HG03066 (cell line): ENCODE data around the gene UNC5A.

Source experiments
- ATAC-seq: cut with Tn5 transposase; IDR thresholded peaks from one replicate; pipeline ENCODE4 v1.9.1; 2021; ENCODE audit warnings: low read depth; ENCODE audit not compliant: unreplicated experiment

The UNC5A gene

GRCh38 chr5:176781638-176782570, 28.5 kb upstream of the UNC5A start:
- no peak for ATAC-seq

GRCh38 chr5:176784218-176785165, 25.9 kb upstream of the UNC5A start:
- ATAC-seq: no peak

- ATAC-seq: no peak
Observed at GRCh38 chr5:176785184-176786145, 24.9 kb upstream of the UNC5A start.

GRCh38 chr5:176787676-176788075, 22.7 kb upstream of the UNC5A start:
- ATAC-seq: no peak

GRCh38 chr5:176788091-176788490, 22.3 kb upstream of the UNC5A start:
- no peak for ATAC-seq

- no peak for ATAC-seq
Observed at GRCh38 chr5:176788941-176789872, 21.2 kb upstream of the UNC5A start.

- no peak for ATAC-seq
Observed at GRCh38 chr5:176789873-176790615, 20.3 kb upstream of the UNC5A start.

- ATAC-seq: no peak
Observed at GRCh38 chr5:176790941-176791340, 19.4 kb upstream of the UNC5A start.

- ATAC-seq: no peak
Observed at GRCh38 chr5:176792655-176793342, 17.6 kb upstream of the UNC5A start.

GRCh38 chr5:176793343-176793699, 17.0 kb upstream of the UNC5A start:
- ATAC-seq: no peak

GRCh38 chr5:176793736-176794135, 16.6 kb upstream of the UNC5A start:
- ATAC-seq: no peak

- no peak for ATAC-seq
Observed at GRCh38 chr5:176794509-176794908, 15.8 kb upstream of the UNC5A start.

GRCh38 chr5:176796411-176796810, 13.9 kb upstream of the UNC5A start:
- ATAC-seq: no peak

GRCh38 chr5:176796970-176797369, 13.4 kb upstream of the UNC5A start:
- ATAC-seq: no peak

- no peak for ATAC-seq
Observed at GRCh38 chr5:176797456-176798050, 12.8 kb upstream of the UNC5A start.

GRCh38 chr5:176798086-176798876, 12.1 kb upstream of the UNC5A start:
- ATAC-seq: no peak

- ATAC-seq: no peak
Observed at GRCh38 chr5:176798949-176799348, 11.4 kb upstream of the UNC5A start.
